ENCODE measurements around the gene HOXD9.

Gene HOXD9

DNA sequence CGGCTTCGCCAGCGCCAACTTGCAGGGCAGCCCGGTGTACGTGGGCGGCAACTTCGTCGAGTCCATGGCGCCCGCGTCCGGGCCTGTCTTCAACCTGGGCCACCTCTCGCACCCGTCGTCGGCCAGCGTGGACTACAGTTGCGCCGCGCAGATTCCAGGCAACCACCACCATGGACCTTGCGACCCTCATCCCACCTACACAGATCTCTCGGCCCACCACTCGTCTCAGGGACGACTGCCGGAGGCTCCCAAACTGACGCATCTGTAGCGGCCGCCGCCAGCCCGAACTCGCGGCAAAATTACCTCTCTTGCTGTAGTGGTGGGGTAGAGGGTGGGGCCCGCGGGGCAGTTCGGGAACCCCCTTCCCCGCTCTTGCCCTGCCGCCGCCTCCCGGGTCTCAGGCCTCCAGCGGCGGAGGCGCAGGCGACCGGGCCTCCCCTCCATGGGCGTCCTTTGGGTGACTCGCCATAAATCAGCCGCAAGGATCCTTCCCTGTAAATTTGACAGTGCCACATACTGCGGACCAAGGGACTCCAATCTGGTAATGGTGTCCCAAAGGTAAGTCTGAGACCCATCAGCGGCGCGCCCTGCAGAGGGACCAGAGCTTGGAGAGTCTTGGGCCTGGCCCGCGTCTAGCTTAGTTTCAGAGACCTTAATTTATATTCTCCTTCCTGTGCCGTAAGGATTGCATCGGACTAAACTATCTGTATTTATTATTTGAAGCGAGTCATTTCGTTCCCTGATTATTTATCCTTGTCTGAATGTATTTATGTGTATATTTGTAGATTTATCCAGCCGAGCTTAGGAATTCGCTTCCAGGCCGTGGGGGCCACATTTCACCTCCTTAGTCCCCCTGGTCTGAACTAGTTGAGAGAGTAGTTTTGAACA is 49.7 kb downstream of the HOXD9 start (continued):
- TF ChIP-seq, protein P1, sequence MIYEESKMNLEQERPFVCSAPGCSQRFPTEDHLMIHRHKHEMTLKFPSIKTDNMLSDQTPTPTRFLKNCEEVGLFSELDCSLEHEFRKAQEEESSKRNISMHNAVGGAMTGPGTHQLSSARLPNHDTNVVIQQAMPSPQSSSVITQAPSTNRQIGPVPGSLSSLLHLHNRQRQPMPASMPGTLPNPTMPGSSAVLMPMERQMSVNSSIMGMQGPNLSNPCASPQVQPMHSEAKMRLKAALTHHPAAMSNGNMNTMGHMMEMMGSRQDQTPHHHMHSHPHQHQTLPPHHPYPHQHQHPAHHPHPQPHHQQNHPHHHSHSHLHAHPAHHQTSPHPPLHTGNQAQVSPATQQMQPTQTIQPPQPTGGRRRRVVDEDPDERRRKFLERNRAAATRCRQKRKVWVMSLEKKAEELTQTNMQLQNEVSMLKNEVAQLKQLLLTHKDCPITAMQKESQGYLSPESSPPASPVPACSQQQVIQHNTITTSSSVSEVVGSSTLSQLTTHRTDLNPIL (CRISPR knock-in tag; IDR thresholded peaks at IDR 0.05; ENCODE audit: low read depth) = no peak
- TF ChIP-seq RARB (CRISPR knock-in tag; IDR thresholded peaks at IDR 0.05) = no peak
- TF ChIP-seq, protein P2, sequence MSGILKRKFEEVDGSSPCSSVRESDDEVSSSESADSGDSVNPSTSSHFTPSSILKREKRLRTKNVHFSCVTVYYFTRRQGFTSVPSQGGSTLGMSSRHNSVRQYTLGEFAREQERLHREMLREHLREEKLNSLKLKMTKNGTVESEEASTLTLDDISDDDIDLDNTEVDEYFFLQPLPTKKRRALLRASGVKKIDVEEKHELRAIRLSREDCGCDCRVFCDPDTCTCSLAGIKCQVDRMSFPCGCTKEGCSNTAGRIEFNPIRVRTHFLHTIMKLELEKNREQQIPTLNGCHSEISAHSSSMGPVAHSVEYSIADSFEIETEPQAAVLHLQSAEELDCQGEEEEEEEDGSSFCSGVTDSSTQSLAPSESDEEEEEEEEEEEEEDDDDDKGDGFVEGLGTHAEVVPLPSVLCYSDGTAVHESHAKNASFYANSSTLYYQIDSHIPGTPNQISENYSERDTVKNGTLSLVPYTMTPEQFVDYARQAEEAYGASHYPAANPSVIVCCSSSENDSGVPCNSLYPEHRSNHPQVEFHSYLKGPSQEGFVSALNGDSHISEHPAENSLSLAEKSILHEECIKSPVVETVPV (CRISPR knock-in tag; IDR thresholded peaks at IDR 0.05) = no peak
- TF ChIP-seq, protein P3, sequence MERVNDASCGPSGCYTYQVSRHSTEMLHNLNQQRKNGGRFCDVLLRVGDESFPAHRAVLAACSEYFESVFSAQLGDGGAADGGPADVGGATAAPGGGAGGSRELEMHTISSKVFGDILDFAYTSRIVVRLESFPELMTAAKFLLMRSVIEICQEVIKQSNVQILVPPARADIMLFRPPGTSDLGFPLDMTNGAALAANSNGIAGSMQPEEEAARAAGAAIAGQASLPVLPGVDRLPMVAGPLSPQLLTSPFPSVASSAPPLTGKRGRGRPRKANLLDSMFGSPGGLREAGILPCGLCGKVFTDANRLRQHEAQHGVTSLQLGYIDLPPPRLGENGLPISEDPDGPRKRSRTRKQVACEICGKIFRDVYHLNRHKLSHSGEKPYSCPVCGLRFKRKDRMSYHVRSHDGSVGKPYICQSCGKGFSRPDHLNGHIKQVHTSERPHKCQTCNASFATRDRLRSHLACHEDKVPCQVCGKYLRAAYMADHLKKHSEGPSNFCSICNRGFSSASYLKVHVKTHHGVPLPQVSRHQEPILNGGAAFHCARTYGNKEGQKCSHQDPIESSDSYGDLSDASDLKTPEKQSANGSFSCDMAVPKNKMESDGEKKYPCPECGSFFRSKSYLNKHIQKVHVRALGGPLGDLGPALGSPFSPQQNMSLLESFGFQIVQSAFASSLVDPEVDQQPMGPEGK (CRISPR knock-in tag; IDR thresholded peaks at IDR 0.05; ENCODE audit: borderline replicate concordance) = no peak

DNA sequence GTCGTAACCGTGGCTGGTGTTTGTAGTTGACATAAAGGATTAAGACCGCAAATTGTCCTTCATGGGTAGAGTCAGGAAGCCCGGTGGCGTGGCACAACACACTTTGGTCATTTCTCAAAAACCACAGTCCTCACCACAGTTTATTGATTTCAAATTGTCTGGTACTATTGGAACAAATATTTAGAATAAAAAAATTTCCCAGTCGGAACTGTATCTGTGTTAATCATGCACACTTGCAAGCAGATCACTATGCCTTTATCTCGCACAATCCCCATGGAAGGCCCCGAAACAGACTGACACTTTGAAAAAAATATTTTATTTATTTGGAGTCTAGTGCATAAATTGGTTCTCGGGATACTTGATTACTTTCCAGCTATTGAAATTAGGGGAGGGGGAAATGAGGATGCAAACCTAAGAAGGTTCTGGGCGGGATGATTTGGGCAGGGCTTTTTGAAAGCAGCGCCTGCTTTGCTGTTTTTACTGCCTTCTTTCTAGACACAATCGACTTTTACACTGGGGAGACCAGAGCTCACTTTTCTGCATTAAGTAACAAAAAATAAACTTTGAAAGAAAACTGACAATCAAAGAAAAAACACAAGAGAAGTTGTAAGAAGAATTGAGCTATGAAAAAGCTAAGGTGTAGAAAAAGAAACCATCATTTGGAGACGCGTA is 50.5 kb downstream of the HOXD9 start:
- TF ChIP-seq, protein P2 (CRISPR knock-in tag; IDR thresholded peaks at IDR 0.05) = no peak
- TF ChIP-seq ZNF8 (CRISPR knock-in tag; IDR thresholded peaks at IDR 0.05) = no peak
- TF ChIP-seq ARNTL (CRISPR knock-in tag; IDR thresholded peaks at IDR 0.05; ENCODE audit: borderline replicate concordance, low read depth) = no peak
- TF ChIP-seq, protein P3 (CRISPR knock-in tag; IDR thresholded peaks at IDR 0.05; ENCODE audit: borderline replicate concordance) = no peak
- no peak for TF ChIP-seq CSDC2 (CRISPR knock-in tag; IDR thresholded peaks at IDR 0.05)
- no peak for TF ChIP-seq ZNF565 (CRISPR knock-in tag; conservative IDR thresholded peaks at IDR 0.05; ENCODE audit: low read depth)
- no peak for TF ChIP-seq ESRRG (CRISPR knock-in tag; IDR thresholded peaks at IDR 0.05)
- TF ChIP-seq OSR1 (CRISPR knock-in tag; IDR thresholded peaks at IDR 0.05) = no peak
- TF ChIP-seq, protein P1 (CRISPR knock-in tag; IDR thresholded peaks at IDR 0.05; ENCODE audit: low read depth) = no peak
- no peak for TF ChIP-seq ZFP3 (CRISPR knock-in tag; IDR thresholded peaks at IDR 0.05)
- TF ChIP-seq GLIS3 (CRISPR knock-in tag; IDR thresholded peaks at IDR 0.05) = no peak
- no peak for TF ChIP-seq PPARA (CRISPR knock-in tag; IDR thresholded peaks at IDR 0.05; ENCODE audit: borderline replicate concordance)
- no peak for TF ChIP-seq TOX (CRISPR knock-in tag; IDR thresholded peaks at IDR 0.05; ENCODE audit: borderline replicate concordance)
- TF ChIP-seq, protein P4, sequence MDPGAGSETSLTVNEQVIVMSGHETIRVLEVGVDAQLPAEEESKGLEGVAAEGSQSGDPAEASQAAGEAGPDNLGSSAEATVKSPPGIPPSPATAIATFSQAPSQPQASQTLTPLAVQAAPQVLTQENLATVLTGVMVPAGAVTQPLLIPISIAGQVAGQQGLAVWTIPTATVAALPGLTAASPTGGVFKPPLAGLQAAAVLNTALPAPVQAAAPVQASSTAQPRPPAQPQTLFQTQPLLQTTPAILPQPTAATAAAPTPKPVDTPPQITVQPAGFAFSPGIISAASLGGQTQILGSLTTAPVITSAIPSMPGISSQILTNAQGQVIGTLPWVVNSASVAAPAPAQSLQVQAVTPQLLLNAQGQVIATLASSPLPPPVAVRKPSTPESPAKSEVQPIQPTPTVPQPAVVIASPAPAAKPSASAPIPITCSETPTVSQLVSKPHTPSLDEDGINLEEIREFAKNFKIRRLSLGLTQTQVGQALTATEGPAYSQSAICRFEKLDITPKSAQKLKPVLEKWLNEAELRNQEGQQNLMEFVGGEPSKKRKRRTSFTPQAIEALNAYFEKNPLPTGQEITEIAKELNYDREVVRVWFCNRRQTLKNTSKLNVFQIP (CRISPR knock-in tag; IDR thresholded peaks at IDR 0.05; ENCODE audit: borderline replicate concordance, low read depth) = no peak
- no peak for TF ChIP-seq TCF4 (CRISPR knock-in tag; IDR thresholded peaks at IDR 0.05; ENCODE audit: borderline replicate concordance)
- no peak for ATAC-seq
